ENCODE data around the gene THBS4. TPM values are rescaled to one million over a fixed set of nuclear protein-coding genes. Genes with fewer than 3 reads are reported as not detected.

THBS4 gene
- total RNA-seq, 1 experiment from 2014 or later, result 0.89 TPM

DNA sequence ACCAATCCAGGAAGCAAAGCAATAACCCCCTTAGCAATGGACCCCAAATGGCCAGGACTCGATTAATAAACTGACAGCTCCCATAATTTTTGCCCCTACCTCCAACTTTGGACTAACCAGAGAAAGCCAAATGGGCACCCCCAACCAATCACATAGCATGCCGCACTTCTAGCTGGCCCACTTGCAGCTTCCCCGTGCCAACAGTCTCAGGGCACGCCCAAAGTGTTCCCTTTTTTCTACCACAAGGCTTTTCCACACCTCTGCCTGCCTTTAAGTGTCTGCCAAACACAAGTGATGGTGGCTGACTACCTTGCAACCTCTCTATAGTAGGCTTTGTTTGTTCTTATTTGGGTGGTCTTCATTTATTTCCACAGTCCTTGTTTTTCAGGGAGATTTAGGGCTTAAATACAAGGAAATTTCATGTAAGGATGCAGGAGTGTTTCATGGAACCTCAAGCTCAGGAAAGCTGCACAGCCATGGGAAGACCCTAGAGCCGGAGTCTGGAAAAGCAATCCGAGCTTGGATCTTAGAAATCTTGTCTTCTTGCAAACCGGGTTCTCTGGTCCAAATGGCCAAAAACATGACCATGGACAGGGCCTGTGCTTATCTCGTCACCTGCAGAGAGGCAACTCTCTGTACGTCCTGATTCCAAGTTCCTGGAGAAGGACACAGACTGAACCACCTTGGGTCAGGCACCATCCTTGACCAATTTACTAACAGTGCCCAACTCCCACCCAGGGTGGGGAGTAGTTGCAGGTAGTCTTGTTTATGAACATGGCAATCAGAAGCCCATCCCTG is 89.2 kb downstream of the THBS4 start:
- DNase-seq, result no peak
- Histone ChIP-seq H3K27me3 (no peaks in the 10 kb centered on the region), H3K9me3 (no peaks in the 10 kb centered on the region), H3K36me3 (no peaks in the 10 kb centered on the region), H3K4me3 (no peak overlapping the region)

DNA sequence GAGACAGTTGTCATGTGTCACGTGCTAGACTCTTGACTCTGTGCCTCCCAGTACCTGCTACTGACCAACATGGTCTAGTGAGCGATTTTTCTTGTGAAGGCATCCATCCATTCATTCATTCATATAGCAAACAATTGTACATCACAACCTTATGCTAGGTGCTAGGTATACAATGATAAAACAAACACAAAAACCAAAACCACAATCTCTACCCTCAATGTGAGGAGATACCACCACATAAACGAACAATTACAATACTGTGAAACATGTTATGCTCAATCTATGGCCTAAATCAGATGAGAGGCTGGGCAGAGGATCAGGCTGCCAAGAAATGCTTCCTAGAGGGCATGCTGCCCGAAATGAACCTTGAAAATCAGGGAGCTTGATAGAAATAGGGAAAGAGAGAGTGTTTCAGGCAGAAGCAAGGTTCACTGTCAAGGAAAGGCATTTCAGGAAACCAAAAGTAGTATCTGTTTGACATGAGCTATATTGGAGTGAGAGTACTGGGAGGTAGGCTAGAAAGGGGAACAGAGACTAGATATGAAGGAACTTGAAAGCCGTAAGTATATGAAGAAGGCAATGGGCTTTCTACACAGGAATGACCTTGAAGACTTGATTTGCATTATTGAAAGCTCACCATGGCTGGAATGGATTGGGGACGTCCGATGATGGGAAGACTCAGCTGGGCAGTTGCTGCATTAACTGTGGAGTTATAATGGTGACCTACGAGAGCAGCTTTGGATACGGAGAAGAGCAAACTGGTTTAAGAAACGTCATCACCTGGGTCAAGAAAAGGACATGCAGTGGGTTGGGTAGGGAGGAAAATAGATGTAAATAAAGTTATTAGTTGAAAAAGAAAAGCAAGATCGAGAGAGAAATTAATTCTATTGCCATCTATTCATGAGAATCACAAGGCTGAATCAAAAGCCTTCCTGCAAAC is 90.1 kb downstream of the THBS4 start:
- Histone ChIP-seq H3K4me3 (no peak overlapping the region), H3K27me3 (no peaks in the 10 kb centered on the region), H3K36me3 (no peaks in the 10 kb centered on the region)

DNA sequence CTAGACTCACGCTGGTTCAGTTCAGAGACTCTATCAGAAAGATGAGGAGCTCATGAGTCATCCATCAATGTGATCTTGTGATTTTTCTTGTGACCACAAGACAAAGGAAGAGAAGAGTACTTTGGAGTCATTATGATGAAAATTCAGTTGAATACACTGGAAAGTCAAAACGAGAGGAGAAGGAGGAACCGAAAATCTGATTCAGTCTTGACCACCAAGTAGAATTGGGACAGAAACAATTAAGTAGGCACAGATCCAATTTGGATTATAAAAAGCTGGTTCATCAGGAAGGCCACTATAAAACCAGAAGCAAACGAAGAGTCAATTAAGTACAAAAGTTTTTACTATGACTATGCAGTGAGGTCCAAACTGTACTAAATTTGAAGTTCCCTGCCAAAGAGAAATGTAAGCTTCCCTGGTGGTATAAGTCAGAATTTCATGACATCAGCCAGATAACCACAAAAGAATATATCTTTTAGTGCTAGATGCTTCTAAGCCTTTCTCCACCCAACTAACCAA is 90.9 kb downstream of the THBS4 start:
- DNase-seq, result no peak
- no peaks in the 10 kb centered on the region for H3K27me3 ChIP-seq
- H3K4me3 ChIP-seq, result no peak overlapping the region
- H3K36me3 ChIP-seq, result no peaks in the 10 kb centered on the region
- no peaks in the 10 kb centered on the region for H3K9me3 ChIP-seq

More for the DNA sequence above, 90.1 kb downstream of the THBS4 start:
- no peak for DNase-seq
- no peaks in the 10 kb centered on the region for H3K9me3 ChIP-seq

DNA sequence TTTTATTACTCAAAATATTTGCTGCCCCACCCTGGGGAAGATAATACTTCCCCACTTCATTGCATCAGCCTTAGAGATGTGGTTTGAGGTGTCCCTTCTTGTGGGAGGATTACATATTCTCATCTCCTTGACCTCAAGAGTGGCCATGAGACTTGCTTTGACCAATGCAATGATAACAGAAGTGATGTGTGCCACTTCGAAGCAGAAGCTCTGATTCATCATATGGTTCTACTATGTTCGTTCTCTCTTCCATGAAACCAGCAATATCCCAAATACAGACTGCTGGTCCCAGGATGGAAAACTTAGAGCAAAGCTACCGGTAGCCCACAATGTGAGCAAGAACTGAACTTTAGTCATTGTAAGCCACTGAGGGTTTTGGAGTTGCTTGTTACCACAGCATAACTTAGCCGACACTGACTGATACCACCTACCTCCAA is 92.0 kb downstream of the THBS4 start:
- no peaks in the 10 kb centered on the region for H3K27me3 ChIP-seq
- no peak overlapping the region for H3K4me3 ChIP-seq
- H3K9me3 ChIP-seq, result no peaks in the 10 kb centered on the region
- DNase-seq, result no peak
- no peaks in the 10 kb centered on the region for H3K36me3 ChIP-seq

DNA sequence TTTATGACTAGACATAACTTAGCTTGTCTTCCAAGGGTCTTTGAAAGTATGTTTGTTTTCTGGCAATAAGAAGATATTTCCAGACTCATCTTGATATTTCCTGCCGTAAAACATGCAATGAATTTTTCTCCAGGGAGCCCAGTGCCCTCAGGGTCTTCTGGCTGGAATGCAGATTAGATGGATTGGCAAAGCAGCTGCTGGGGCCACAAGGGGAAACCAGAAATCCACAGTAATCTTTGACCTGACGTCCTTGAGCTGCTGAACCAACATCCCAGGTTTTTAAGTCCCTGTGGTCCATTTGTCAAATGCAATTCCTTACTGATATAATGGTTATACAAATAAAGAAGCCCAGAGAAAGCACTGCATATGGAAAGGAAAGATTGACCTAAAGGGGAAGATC is 93.0 kb downstream of the THBS4 start:
- no peak overlapping the region for H3K4me3 ChIP-seq
- DNase-seq, result no peak
- H3K36me3 ChIP-seq, result no peaks in the 10 kb centered on the region
- no peaks in the 10 kb centered on the region for H3K9me3 ChIP-seq
- H3K27me3 ChIP-seq, result no peaks in the 10 kb centered on the region

DNA sequence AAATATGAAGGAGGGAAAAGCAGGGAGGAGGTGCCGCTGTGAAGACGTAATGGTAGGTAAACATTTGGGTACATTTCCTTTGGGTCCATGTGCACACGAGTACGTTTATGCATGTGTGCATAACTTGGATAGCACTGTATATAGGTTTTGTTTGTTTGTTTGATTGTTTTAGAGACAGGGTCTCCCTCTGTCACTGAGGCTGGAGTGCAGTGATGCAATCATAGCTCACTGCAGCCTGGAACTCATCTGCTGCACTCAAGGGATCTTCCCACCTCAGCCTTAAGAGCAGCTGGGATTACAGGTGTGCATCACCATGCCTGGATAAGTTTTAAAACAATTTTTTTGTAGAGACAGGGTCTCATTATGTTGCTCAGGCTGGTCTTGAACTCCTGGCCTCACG is 94.0 kb downstream of the THBS4 start:
- Histone ChIP-seq H3K36me3 (no peaks in the 10 kb centered on the region), H3K9me3 (no peaks in the 10 kb centered on the region), H3K27me3 (no peaks in the 10 kb centered on the region), H3K4me3 (no peak overlapping the region)
- DNase-seq, result no peak

Other genes with a start within 250 kb of the THBS4 start
- 3.4 and 7.1 TPM in 2 replicates for gene MTX3, start 44.1 kb upstream of the THBS4 start, total RNA-seq (2014; rRNA removed; shearing (Covaris generic); ENCODE audit: low replicate concordance)
- 4.8 and 5.5 TPM in 2 replicates for gene SERINC5, start 220.7 kb downstream of the THBS4 start, total RNA-seq (2014; rRNA removed; shearing (Covaris generic); ENCODE audit: low replicate concordance)

All from MG63 (cell line).